ENCODE results near the gene APBB2. TPM values are rescaled to one million over a fixed set of nuclear protein-coding genes. Genes with fewer than 3 reads are reported as not detected.

APBB2 gene
- total and polyA plus RNA-seq, 4 donors, result 4.8 to 31.5 (median 11.2) TPM

DNA sequence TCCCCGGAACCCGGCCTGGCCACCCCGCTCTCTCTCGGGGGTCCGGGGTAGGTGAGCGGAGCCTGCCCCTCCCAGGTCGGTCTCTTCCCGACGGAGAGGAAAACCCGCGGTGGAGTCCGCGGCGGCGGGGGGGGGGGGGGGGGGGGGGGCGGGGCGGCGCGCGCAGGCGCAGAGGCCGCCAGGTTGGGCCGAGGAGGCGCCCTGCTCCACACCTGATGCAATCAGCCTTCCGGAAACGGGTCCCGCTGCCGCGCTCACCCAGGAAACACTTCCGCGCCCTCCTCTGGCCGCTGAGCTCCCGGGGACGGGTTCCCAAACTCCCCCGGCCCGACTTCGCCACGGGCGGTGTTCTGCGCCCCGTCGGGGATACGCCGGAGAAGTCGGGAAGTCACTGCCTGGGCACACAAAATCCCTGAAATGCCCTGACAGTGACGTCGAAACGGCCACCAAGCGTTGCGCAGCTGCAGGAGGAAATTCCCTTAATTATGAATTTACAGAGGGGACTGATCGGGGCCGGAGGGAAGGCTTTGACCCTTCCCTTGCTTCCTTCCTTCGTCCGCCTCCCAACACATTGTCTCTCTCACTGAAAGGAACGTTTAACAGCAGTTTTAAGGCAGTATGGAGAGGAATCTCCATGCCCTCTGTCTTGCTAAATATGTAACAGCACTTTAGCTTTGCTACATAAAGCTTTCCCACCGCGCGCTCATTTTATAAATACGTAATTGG, 2.1 kb upstream of the APBB2 start (continued):
- TF ChIP-seq, protein P1, sequence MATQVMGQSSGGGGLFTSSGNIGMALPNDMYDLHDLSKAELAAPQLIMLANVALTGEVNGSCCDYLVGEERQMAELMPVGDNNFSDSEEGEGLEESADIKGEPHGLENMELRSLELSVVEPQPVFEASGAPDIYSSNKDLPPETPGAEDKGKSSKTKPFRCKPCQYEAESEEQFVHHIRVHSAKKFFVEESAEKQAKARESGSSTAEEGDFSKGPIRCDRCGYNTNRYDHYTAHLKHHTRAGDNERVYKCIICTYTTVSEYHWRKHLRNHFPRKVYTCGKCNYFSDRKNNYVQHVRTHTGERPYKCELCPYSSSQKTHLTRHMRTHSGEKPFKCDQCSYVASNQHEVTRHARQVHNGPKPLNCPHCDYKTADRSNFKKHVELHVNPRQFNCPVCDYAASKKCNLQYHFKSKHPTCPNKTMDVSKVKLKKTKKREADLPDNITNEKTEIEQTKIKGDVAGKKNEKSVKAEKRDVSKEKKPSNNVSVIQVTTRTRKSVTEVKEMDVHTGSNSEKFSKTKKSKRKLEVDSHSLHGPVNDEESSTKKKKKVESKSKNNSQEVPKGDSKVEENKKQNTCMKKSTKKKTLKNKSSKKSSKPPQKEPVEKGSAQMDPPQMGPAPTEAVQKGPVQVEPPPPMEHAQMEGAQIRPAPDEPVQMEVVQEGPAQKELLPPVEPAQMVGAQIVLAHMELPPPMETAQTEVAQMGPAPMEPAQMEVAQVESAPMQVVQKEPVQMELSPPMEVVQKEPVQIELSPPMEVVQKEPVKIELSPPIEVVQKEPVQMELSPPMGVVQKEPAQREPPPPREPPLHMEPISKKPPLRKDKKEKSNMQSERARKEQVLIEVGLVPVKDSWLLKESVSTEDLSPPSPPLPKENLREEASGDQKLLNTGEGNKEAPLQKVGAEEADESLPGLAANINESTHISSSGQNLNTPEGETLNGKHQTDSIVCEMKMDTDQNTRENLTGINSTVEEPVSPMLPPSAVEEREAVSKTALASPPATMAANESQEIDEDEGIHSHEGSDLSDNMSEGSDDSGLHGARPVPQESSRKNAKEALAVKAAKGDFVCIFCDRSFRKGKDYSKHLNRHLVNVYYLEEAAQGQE (IDR thresholded peaks at IDR 0.05), result peak; percentile 40
- TF ChIP-seq RXRA (IDR thresholded peaks at IDR 0.05) (peak in 1 of 2 donors; percentile 14), FOXA1 (IDR thresholded peaks at IDR 0.05) (no peak), YY1 (IDR thresholded peaks at IDR 0.05) (peak; percentile 55), JUND (IDR thresholded peaks at IDR 0.05) (no peak), NR2F2 (IDR thresholded peaks at IDR 0.05) (peak; percentile 10)

DNA sequence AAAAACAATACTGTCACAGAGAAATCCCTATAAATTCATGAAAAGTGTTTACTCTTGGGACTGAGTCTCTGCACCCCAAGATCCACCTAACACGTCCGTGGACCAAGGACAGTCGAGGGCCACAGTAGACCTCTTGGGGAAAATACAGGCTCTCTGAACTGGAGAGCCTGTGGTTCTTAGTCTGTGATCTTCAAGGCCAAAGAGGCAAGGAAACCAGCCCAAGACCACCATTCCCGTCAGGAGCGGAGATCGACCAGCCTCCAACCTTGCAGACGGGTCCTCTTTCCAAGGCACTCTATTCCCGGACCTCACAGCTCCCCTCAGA, 1.6 kb upstream of the APBB2 start:
- Histone ChIP-seq H3K9ac (ENCODE audit: low read depth in 1 of 2, low read length in 2 of 2) (peak overlapping the region; percentile 95), H3K9me3 (ENCODE audit: control insufficient read depth in 4 of 4, low read length in 3 of 4) (no peaks in the 10 kb centered on the region), H3K4me3 (ENCODE audit: low read depth in 1 of 3, low read length in 3 of 3) (peak overlapping the region; percentile 52 to 91 (median 78)), H3K27me3 (ENCODE audit: control insufficient read depth in 4 of 4, insufficient read depth in 4 of 4, low read length in 3 of 4) (no peaks in the 10 kb centered on the region), H3K36me3 (ENCODE audit: control insufficient read depth in 4 of 4, insufficient read depth in 3 of 4, low read depth in 1 of 4, low read length in 3 of 4) (peaks cover 0 to 1% (median 0%) of the 10 kb centered on the region in 4 donors), H3K27ac (ENCODE audit: low read depth in 1 of 2, low read length in 2 of 2) (peak overlapping the region; percentile 82 to 91), H3K4me1 (ENCODE audit: control insufficient read depth in 4 of 4, insufficient read depth in 4 of 4, low read length in 3 of 4) (peaks cover 0 to 30% (median 24%) of the 10 kb centered on the region in 4 donors)
- TF ChIP-seq, protein P2, sequence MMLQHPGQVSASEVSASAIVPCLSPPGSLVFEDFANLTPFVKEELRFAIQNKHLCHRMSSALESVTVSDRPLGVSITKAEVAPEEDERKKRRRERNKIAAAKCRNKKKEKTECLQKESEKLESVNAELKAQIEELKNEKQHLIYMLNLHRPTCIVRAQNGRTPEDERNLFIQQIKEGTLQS (IDR thresholded peaks at IDR 0.05), result no peak
- TF ChIP-seq JUND (IDR thresholded peaks at IDR 0.05) (no peak), HNF4G (IDR thresholded peaks at IDR 0.05) (no peak), RAD21 (IDR thresholded peaks at IDR 0.05) (no peak), HNF4A (conservative IDR thresholded peaks at IDR 0.05) (no peak), RXRA (IDR thresholded peaks at IDR 0.05) (no peak), SP1 (IDR thresholded peaks at IDR 0.05) (no peak), EGR1 (IDR thresholded peaks at IDR 0.05; ENCODE audit: low read depth in 2 of 2) (no peak), FOXA2 (IDR thresholded peaks at IDR 0.05) (no peak), TAF1 (conservative IDR thresholded peaks at IDR 0.05) (no peak), GABPA (IDR thresholded peaks at IDR 0.05 in 1 of 2, conservative IDR thresholded peaks at IDR 0.05 in 1 of 2) (no peak)
- TF ChIP-seq, protein P3, sequence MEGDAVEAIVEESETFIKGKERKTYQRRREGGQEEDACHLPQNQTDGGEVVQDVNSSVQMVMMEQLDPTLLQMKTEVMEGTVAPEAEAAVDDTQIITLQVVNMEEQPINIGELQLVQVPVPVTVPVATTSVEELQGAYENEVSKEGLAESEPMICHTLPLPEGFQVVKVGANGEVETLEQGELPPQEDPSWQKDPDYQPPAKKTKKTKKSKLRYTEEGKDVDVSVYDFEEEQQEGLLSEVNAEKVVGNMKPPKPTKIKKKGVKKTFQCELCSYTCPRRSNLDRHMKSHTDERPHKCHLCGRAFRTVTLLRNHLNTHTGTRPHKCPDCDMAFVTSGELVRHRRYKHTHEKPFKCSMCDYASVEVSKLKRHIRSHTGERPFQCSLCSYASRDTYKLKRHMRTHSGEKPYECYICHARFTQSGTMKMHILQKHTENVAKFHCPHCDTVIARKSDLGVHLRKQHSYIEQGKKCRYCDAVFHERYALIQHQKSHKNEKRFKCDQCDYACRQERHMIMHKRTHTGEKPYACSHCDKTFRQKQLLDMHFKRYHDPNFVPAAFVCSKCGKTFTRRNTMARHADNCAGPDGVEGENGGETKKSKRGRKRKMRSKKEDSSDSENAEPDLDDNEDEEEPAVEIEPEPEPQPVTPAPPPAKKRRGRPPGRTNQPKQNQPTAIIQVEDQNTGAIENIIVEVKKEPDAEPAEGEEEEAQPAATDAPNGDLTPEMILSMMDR (IDR thresholded peaks at IDR 0.05; ENCODE audit: low read depth, low read length, missing input control), result no peak
- TF ChIP-seq, protein P1 (IDR thresholded peaks at IDR 0.05), result no peak
- TF ChIP-seq, protein P4, sequence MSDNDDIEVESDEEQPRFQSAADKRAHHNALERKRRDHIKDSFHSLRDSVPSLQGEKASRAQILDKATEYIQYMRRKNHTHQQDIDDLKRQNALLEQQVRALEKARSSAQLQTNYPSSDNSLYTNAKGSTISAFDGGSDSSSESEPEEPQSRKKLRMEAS (IDR thresholded peaks at IDR 0.05), result no peak
- 10% methylated on average over 8 of the region's 8 CpGs for WGBS
- DNase-seq (ENCODE audit: low spot score), result no peak

All from liver (tissue), 9 donors.